Neutrophil (primary cell): ENCODE measurements around the gene TNNT2.

Experiments used
- H3K27ac ChIP-seq: fragments of 200-600 bp; sonication (generic); 2 replicates; pipeline ENCODE4 v1.5.1; 2016; ENCODE audit warnings: mild to moderate bottlenecking, moderate library complexity
- H3K27me3 ChIP-seq: fragments of 200-600 bp; sonication (generic); 2 replicates; pipeline ENCODE4 v1.6.0; 2016; ENCODE audit warnings: mild to moderate bottlenecking
- H3K36me3 ChIP-seq: fragments of 200-600 bp; sonication (generic); 2 replicates; pipeline ENCODE4 v1.5.1; 2017
- H3K4me1 ChIP-seq, 2 experiments: fragments of 200-600 bp in 1 of 2; sonication (generic) in 1 of 2; 1 replicate in 1 of 2; 2 replicates in 1 of 2; pipeline versions ENCODE4 v1.5.1 to v1.6.1; 2013 to 2016; ENCODE audit warnings: low read depth in 1 of 2, low read length in 1 of 2, mild to moderate bottlenecking in 1 of 2, moderate library complexity in 1 of 2; ENCODE audit not compliant: control insufficient read depth in 1 of 2, insufficient read depth in 1 of 2
- H3K4me3 ChIP-seq, 2 experiments: fragments of 200-600 bp in 1 of 2; sonication (generic) in 1 of 2; 1 replicate in 1 of 2; 2 replicates in 1 of 2; pipeline ENCODE4 v1.5.1; 2013 to 2016; ENCODE audit warnings: low read depth in 1 of 2, low read length in 1 of 2, mild to moderate bottlenecking in 1 of 2, moderate library complexity in 1 of 2
- H3K9me3 ChIP-seq: fragments of 200-600 bp; sonication (generic); 2 replicates; pipeline ENCODE4 v1.5.1; 2016
- TF ChIP-seq, protein P1 (sequence below): fragments of 200-600 bp; sonication (generic); IDR thresholded peaks from 2 replicates; pipeline ENCODE4 v1.5.1; 2016; ENCODE audit warnings: antibody characterized with exemption

The TNNT2 gene

DNA sequence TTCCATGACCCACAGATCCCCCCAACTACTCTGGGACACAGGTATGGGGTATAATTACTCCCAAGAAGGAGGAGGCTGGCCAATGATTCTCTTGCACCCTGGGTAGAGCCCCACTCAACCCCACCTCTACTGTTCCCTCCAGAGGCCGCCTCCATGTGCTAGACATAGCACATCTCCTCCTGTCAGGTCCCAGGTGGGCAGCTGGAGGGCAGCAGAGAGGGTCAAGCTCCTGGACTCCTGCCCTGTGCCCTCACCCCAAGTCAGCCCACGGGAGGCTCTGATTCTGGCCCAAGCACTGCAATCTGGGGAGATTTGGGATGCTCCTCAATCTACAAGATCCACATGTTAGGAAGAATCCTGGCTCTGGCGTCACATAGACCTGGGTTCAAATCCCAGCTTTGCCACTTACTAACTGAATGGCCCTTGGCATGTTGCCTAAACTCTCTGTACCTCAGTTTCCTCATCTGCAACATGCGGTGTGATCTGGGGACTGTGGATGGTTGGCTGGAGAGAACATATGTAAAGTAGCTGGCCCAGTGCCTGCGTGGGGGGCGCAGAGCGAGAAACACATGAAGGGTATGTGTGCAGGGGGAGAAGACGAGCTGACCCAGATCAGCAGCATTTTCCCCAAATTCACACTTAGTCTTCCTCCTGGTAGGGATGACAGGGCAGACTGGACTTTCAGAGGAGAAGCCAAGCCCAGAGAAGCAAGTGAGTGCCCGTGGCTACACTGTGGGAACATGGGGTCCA is 23.2 kb downstream of the TNNT2 start:
- Histone ChIP-seq H3K36me3 (no peaks in the 10 kb centered on the region), H3K9me3 (no peaks in the 10 kb centered on the region), H3K4me1 (no peaks in the 10 kb centered on the region), H3K27ac (no peak overlapping the region), H3K4me3 (no peak overlapping the region), H3K27me3 (peaks cover 22% of the 10 kb centered on the region)
- TF ChIP-seq, protein P1, sequence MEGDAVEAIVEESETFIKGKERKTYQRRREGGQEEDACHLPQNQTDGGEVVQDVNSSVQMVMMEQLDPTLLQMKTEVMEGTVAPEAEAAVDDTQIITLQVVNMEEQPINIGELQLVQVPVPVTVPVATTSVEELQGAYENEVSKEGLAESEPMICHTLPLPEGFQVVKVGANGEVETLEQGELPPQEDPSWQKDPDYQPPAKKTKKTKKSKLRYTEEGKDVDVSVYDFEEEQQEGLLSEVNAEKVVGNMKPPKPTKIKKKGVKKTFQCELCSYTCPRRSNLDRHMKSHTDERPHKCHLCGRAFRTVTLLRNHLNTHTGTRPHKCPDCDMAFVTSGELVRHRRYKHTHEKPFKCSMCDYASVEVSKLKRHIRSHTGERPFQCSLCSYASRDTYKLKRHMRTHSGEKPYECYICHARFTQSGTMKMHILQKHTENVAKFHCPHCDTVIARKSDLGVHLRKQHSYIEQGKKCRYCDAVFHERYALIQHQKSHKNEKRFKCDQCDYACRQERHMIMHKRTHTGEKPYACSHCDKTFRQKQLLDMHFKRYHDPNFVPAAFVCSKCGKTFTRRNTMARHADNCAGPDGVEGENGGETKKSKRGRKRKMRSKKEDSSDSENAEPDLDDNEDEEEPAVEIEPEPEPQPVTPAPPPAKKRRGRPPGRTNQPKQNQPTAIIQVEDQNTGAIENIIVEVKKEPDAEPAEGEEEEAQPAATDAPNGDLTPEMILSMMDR = no peak

DNA sequence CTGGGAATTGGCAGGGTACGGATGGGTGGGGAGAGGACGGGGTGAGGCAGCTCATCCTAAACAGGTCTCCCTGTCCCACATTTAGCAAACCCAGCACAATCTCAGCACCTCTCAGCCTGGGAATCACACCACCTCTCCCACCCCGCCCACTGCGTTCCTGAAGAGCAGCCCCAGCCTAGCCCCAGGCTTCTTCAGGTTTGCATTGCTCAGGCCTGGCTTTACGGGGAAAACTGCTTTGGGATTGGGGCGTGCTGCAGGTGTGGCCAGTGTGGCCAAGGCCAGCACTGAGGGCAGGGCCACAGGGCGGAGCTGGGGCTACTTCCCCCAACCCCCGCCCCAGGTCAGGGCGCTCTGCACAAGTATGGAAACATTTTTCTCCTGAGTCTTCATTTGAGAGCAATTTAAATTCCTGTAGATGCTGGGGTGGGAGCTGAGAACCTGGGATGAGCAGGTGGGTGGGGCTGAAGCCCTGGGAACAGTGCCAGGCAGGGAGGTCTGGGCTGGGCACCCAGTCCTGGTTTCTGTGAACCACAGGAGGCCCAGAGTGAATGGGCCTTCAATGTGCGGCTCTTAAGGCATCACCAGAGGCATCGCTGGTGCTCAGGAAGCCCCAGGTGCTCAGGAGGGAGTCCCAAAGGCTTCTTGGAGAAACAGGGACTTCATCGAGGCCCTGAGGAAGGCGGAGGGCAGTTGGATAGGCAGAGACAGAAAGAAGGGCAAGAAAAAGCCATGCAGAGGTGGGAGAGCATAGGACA is 24.1 kb downstream of the TNNT2 start:
- Histone ChIP-seq H3K27ac (no peak overlapping the region), H3K36me3 (no peaks in the 10 kb centered on the region), H3K27me3 (peaks cover 22% of the 10 kb centered on the region), H3K4me3 (no peak overlapping the region), H3K9me3 (no peaks in the 10 kb centered on the region), H3K4me1 (no peaks in the 10 kb centered on the region)
- TF ChIP-seq, protein P1 = no peak

DNA sequence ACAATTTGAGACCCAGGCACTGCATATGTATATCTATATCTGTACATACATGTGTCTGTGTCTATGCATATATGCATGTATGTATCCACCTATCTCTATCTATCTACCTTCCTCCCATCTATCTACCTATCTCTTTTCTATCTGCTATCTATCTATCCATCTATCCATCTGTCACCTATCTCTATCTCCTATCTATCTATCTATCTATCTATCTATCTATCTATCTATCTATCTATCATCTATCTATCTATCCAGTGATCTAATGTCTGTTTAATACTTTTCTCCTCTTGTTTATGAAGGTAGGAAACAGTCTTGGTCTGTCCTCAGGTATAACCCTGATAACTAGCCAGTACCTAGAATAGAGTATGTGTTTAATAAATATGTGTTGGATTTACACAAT is 25.9 kb downstream of the TNNT2 start:
- Histone ChIP-seq H3K4me1 (no peaks in the 10 kb centered on the region), H3K9me3 (no peaks in the 10 kb centered on the region), H3K36me3 (no peaks in the 10 kb centered on the region), H3K27me3 (peaks cover 32% of the 10 kb centered on the region), H3K4me3 (no peak overlapping the region), H3K27ac (no peak overlapping the region)
- TF ChIP-seq, protein P1 = no peak

- H3K36me3 ChIP-seq = no peaks in the 10 kb centered on the region
- TF ChIP-seq, protein P1 = no peak
- peaks cover 32% of the 10 kb centered on the region for H3K27me3 ChIP-seq
- no peak overlapping the region for H3K4me3 ChIP-seq
- H3K4me1 ChIP-seq = no peaks in the 10 kb centered on the region
- no peaks in the 10 kb centered on the region for H3K9me3 ChIP-seq
- H3K27ac ChIP-seq = no peak overlapping the region
Observed at GRCh38 chr1:201350884-201351283, 26.6 kb downstream of the TNNT2 start.

- Histone ChIP-seq H3K36me3 (no peaks in the 10 kb centered on the region), H3K4me1 (no peaks in the 10 kb centered on the region), H3K27me3 (peaks cover 32% of the 10 kb centered on the region), H3K4me3 (no peak overlapping the region), H3K9me3 (no peaks in the 10 kb centered on the region), H3K27ac (no peak overlapping the region)
- TF ChIP-seq, protein P1 = no peak
Observed at GRCh38 chr1:201350361-201350725, 27.1 kb downstream of the TNNT2 start.
